GM12878 (cell line): ENCODE results near the gene FASTK.

Source experiments
- CTCF ChIP-seq, 3 experiments: IDR thresholded peaks in 2 of 3; conservative IDR thresholded peaks in 1 of 3; 2 replicates each; pipeline ENCODE4 v1.5.1; 2011; ENCODE audit warnings: low read depth in 3 of 3, low read length in 3 of 3, mild to moderate bottlenecking in 3 of 3, control low read depth in 2 of 3, moderate library complexity in 2 of 3, inconsistent platforms in 1 of 3, mixed read lengths in 1 of 3; ENCODE audit not compliant: control insufficient read depth in 2 of 3, insufficient read depth in 1 of 3; ENCODE audit errors: extremely low read depth in 1 of 3
- RELA ChIP-seq: fragments of 450-650 bp; IDR thresholded peaks from 2 replicates; pipeline ENCODE4 v1.8.0; 2014; ENCODE audit warnings: borderline replicate concordance; ENCODE audit not compliant: partially characterized antibody

- no peak for TF ChIP-seq RELA
- no peak for TF ChIP-seq CTCF (IDR thresholded peaks at IDR 0.05 in 2 of 3, conservative IDR thresholded peaks at IDR 0.05 in 1 of 3; ENCODE audit: control insufficient read depth in 2 of 3, extremely low read depth in 1 of 3, insufficient read depth in 1 of 3, low read depth in 3 of 3, low read length in 3 of 3)
These were observed 17.4 kb downstream of the FASTK start for GRCh38 chr7:151063212-151063561.
